DMS53 treated with DMSO at 0.1 percent for 48 hours (cell line): ENCODE measurements around the gene SCN1B.
"Not testable (repeated sequence)": the region's sequence is repeated elsewhere in the genome, so short reads cannot be mapped to it uniquely, and the experiment has no call there.

ENCODE experiments used
- DNase-seq: peaks from one replicate; lab custom pipeline; 2025; ENCODE audit not compliant: unreplicated experiment; lab: John Stamatoyannopoulos, UW

The SCN1B gene

GRCh38 chr19:35015954-35016351, 14.3 kb upstream of the SCN1B start:
- DNase-seq: no peak

GRCh38 chr19:35017507-35017906, 12.8 kb upstream of the SCN1B start:
- DNase-seq: no peak

GRCh38 chr19:35018379-35018778, 11.9 kb upstream of the SCN1B start:
- no peak for DNase-seq

GRCh38 chr19:35019144-35019543, 11.1 kb upstream of the SCN1B start:
- DNase-seq: no peak

- no peak for DNase-seq
Observed at GRCh38 chr19:35021016-35021415, 9.3 kb upstream of the SCN1B start.

GRCh38 chr19:35021596-35021995, 8.7 kb upstream of the SCN1B start:
- no peak for DNase-seq

- no peak for DNase-seq
Observed at GRCh38 chr19:35022460-35022859, 7.8 kb upstream of the SCN1B start.

- DNase-seq: no peak
Observed at GRCh38 chr19:35023428-35023827, 6.8 kb upstream of the SCN1B start.

- no peak for DNase-seq
Observed at GRCh38 chr19:35024095-35024494, 6.2 kb upstream of the SCN1B start.

- DNase-seq: no peak
Observed at GRCh38 chr19:35025969-35026368, 4.3 kb upstream of the SCN1B start.

GRCh38 chr19:35026418-35026817, 3.9 kb upstream of the SCN1B start:
- DNase-seq: no peak

GRCh38 chr19:35027009-35027408, 3.3 kb upstream of the SCN1B start:
- no peak for DNase-seq

- no peak for DNase-seq
Observed at GRCh38 chr19:35027851-35028599, 2.2 kb upstream of the SCN1B start.

GRCh38 chr19:35028600-35028885, 1.7 kb upstream of the SCN1B start:
- not testable (repeated sequence) for DNase-seq

- DNase-seq: not testable (repeated sequence)
Observed at GRCh38 chr19:35029275-35029736, 964 bp upstream of the SCN1B start.

- DNase-seq: peak; percentile 20
Observed at GRCh38 chr19:35029737-35030256, 473 bp upstream of the SCN1B start.

GRCh38 chr19:35031072-35031881, 1.0 kb downstream of the SCN1B start:
- no peak for DNase-seq

- DNase-seq: no peak
Observed at GRCh38 chr19:35032356-35032865, 2.1 kb downstream of the SCN1B start.

GRCh38 chr19:35033067-35034004, 3.1 kb downstream of the SCN1B start:
- no peak for DNase-seq

- no peak for DNase-seq
Observed at GRCh38 chr19:35034005-35034502, 3.8 kb downstream of the SCN1B start.
